ENCODE measurements around the gene MUC5B. TPM values are rescaled to one million over a fixed set of nuclear protein-coding genes. Genes with fewer than 3 reads are reported as not detected.

Gene MUC5B
- total and polyA plus RNA-seq, 3 donors from 2014 or later, result 0.45 to 0.87 (median 0.50) TPM

DNA sequence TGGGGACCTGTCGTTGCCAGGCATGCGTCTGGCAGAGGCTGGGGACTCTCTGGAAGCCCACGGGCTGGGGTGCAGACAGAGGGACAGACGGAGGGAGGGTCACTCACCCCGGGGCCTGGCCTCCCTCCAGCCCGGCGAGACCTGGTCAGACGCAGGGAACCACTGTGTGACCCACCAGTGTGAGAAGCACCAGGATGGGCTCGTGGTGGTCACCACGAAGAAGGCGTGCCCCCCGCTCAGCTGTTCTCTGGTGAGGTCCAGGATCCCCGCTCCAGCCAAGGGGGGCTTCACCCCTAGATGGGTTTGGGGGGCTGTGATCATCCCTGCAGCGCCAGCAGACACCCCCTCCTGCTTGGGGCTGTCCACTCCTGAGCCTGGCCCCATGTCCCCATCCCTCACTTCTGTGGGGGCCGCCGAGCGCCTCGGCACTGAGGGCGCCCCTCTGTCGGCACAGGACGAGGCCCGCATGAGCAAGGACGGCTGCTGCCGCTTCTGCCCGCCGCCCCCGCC, 23.6 kb upstream of the MUC5B start:
- no peaks in the 10 kb centered on the region for H3K27me3 ChIP-seq
- intact Hi-C loops (cut with DNase I; ENCODE audit: low total_unique reads), result no loop called here
- no peaks in the 10 kb centered on the region for H3K36me3 ChIP-seq (ENCODE audit: low read depth, missing control alignments)
- DNase-seq, result no peak
- H3K27ac ChIP-seq, result no peak overlapping the region
- no peak overlapping the region for H3K4me3 ChIP-seq
- 42 to 73% methylated on average over 13 to 26 of the region's 27 CpGs for WGBS, 2 donors
- no peaks in the 10 kb centered on the region for H3K4me1 ChIP-seq
- TF ChIP-seq, protein P1, sequence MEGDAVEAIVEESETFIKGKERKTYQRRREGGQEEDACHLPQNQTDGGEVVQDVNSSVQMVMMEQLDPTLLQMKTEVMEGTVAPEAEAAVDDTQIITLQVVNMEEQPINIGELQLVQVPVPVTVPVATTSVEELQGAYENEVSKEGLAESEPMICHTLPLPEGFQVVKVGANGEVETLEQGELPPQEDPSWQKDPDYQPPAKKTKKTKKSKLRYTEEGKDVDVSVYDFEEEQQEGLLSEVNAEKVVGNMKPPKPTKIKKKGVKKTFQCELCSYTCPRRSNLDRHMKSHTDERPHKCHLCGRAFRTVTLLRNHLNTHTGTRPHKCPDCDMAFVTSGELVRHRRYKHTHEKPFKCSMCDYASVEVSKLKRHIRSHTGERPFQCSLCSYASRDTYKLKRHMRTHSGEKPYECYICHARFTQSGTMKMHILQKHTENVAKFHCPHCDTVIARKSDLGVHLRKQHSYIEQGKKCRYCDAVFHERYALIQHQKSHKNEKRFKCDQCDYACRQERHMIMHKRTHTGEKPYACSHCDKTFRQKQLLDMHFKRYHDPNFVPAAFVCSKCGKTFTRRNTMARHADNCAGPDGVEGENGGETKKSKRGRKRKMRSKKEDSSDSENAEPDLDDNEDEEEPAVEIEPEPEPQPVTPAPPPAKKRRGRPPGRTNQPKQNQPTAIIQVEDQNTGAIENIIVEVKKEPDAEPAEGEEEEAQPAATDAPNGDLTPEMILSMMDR (IDR thresholded peaks at IDR 0.05), result no peak
- no peak for TF ChIP-seq POLR2A (IDR thresholded peaks at IDR 0.05)
- no peaks in the 10 kb centered on the region for H3K9me3 ChIP-seq

DNA sequence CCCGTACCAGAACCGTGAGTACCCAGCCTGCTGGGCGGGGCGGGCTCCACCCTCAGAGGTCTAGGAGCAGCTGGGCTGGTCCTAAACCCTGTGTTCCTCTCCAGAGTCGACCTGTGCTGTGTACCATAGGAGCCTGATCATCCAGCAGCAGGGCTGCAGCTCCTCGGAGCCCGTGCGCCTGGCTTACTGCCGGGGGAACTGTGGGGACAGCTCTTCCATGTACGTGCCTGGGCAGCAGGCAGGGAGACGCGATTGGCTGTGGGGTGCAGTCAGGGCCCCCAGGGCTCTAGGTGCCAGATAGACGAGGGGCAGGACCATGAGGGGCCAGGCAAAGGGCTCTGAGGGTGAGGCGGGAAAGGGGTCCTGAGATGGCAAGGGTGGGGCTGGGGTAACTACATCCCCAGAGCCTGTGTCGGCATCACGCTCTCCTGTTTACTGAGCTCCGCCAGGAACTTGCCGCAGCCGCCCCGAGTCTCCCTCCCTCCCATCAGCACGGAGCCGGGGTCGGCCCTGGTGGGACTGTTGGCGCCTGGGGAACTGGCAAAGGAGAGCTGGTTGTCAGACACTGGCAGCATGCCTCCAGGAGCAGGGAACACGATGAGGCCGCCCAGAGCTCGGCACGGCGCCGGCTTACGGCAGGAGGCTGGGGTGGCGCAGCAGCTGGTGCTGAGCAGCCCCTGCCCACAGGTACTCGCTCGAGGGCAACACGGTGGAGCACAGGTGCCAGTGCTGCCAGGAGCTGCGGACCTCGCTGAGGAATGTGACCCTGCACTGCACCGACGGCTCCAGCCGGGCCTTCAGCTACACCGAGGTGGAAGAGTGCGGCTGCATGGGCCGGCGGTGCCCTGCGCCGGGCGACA, 22.9 kb upstream of the MUC5B start:
- Histone ChIP-seq H3K9me3 (no peaks in the 10 kb centered on the region), H3K4me1 (no peaks in the 10 kb centered on the region), H3K4me3 (no peak overlapping the region), H3K27ac (no peak overlapping the region), H3K36me3 (ENCODE audit: low read depth, missing control alignments) (no peaks in the 10 kb centered on the region), H3K27me3 (no peaks in the 10 kb centered on the region)
- TF ChIP-seq POLR2A (IDR thresholded peaks at IDR 0.05), result no peak
- TF ChIP-seq, protein P1 (IDR thresholded peaks at IDR 0.05), result no peak
- DNase-seq, result no peak
- 63 to 70% methylated on average over 20 to 45 of the region's 47 CpGs for WGBS, 2 donors
- intact Hi-C loops (cut with DNase I; ENCODE audit: low total_unique reads), result no loop called here

DNA sequence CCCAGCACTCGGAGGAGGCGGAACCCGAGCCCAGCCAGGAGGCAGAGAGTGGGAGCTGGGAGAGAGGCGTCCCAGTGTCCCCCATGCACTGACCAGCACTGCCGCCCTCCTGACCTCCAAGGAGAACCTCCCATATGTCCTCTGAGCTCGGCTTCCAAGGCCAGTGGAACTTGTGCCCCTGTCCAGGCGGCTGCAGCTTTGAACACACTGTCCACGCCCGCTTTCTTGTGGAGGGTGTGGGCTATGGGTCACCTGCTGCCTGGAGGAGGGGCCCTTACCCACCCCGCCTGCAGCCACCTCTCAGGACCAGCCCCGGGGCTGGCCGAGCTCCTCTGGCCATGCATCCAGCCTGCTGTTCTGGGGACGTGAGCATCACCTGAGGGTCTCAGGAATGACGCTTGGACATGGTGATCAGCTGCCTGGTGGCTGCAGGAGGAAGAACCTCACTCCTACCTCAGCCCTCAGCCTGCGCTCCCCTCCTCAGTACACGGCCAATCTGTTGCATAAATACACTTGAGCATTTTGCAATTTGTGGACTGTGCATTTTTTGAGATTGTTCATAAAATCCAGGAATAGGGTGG, 22.2 kb upstream of the MUC5B start:
- DNase-seq, result no peak
- Histone ChIP-seq H3K27ac (no peak overlapping the region), H3K4me3 (no peak overlapping the region), H3K9me3 (no peaks in the 10 kb centered on the region), H3K36me3 (ENCODE audit: low read depth, missing control alignments) (no peaks in the 10 kb centered on the region), H3K4me1 (no peaks in the 10 kb centered on the region), H3K27me3 (no peaks in the 10 kb centered on the region)
- intact Hi-C loops (cut with DNase I; ENCODE audit: low total_unique reads), result no loop called here
- WGBS, 2 donors, result 66 to 67% methylated on average over 10 to 15 of the region's 16 CpGs
- TF ChIP-seq POLR2A (IDR thresholded peaks at IDR 0.05), result no peak
- TF ChIP-seq, protein P1 (IDR thresholded peaks at IDR 0.05), result no peak

DNA sequence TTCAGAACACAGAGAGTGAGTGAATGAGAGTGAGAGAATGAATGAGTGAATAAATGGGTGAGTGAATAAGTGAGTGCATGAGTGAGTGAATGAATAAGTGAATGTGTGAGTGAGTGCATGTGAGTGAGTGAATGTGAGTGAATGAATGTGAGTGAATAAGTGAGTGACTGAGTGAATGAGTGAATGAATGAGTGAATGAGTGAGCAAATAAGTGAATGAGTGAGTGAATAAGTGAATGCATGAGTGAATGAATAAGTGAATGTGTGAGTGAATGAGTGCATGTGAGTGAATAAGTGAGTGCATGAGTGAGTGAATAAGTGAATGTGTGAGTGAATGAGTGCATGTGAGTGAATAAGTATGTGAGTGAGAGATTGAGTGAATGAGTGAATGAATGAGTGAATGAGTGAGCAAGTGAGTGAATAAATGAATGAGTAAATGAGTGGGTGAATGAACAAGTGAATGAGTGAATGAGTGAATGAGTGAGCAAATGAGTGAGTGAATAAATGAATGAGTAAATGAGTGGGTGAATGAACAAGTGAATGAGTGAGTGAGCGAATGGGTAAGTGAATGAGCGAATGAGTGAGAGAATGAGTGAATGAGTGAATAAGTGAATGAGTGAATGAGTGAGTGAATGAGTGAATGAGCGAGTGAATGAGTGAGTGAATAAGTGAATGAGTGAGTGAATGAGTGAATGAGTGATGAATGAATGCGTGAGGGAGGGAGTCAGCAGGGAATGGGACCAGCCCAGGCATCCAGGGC, 21.3 kb upstream of the MUC5B start:
- no peaks in the 10 kb centered on the region for H3K27me3 ChIP-seq
- intact Hi-C loops (cut with DNase I; ENCODE audit: low total_unique reads), result no loop called here
- H3K4me3 ChIP-seq, result no peak overlapping the region
- no peaks in the 10 kb centered on the region for H3K9me3 ChIP-seq
- H3K27ac ChIP-seq, result no peak overlapping the region
- no peaks in the 10 kb centered on the region for H3K4me1 ChIP-seq
- DNase-seq, result no peak
- TF ChIP-seq, protein P1 (IDR thresholded peaks at IDR 0.05), result no peak
- no peak for TF ChIP-seq POLR2A (IDR thresholded peaks at IDR 0.05)
- WGBS, 2 donors, result 82 to 92% methylated on average over 4 of the region's 4 CpGs
- no peaks in the 10 kb centered on the region for H3K36me3 ChIP-seq (ENCODE audit: low read depth, missing control alignments)

Data from testis (tissue), 3 donors.